ENCODE measurements around the gene YAE1. TPM values are rescaled to one million over a fixed set of nuclear protein-coding genes. Genes with fewer than 3 reads are reported as not detected.

YAE1 gene
- total RNA-seq, 1 donor from 2014 or later, result 18.1 TPM

- intact Hi-C loops (cut with DNase I), result no loop called here
- Histone ChIP-seq H3K9me3 (no peaks in the 10 kb centered on the region), H3K27ac (no peak overlapping the region), H3K4me1 (peaks cover 14% of the 10 kb centered on the region), H3K36me3 (no peaks in the 10 kb centered on the region), H3K27me3 (ENCODE audit: low read depth) (no peaks in the 10 kb centered on the region), H3K4me3 (no peak overlapping the region)
- DNase-seq (no peak), ATAC-seq (no peak)
- no peak for TF ChIP-seq CTCF (IDR thresholded peaks at IDR 0.05)
These were observed 26.4 kb downstream of the YAE1 start for GRCh38 chr7:39592586-39592985.

GRCh38 chr7:39594988-39595620, 28.9 kb downstream of the YAE1 start:
- ATAC-seq (no peak), DNase-seq (no peak)
- TF ChIP-seq CTCF (IDR thresholded peaks at IDR 0.05), result no peak
- Histone ChIP-seq H3K4me3 (no peak overlapping the region), H3K9me3 (no peaks in the 10 kb centered on the region), H3K36me3 (no peaks in the 10 kb centered on the region), H3K27ac (no peak overlapping the region), H3K27me3 (ENCODE audit: low read depth) (no peaks in the 10 kb centered on the region), H3K4me1 (no peaks in the 10 kb centered on the region)
- intact Hi-C loops (cut with DNase I), result no loop called here

- H3K27ac ChIP-seq, result no peak overlapping the region
- ATAC-seq (no peak), DNase-seq (no peak)
- TF ChIP-seq CTCF (IDR thresholded peaks at IDR 0.05), result no peak
- intact Hi-C loops (cut with DNase I), result no loop called here
- H3K27me3 ChIP-seq (ENCODE audit: low read depth), result no peaks in the 10 kb centered on the region
- no peak overlapping the region for H3K4me3 ChIP-seq
- H3K36me3 ChIP-seq, result no peaks in the 10 kb centered on the region
- H3K4me1 ChIP-seq, result no peaks in the 10 kb centered on the region
- H3K9me3 ChIP-seq, result no peaks in the 10 kb centered on the region
These were observed 36.1 kb downstream of the YAE1 start for GRCh38 chr7:39602351-39602750.

- no peak for ATAC-seq
- no peaks in the 10 kb centered on the region for H3K27me3 ChIP-seq (ENCODE audit: low read depth)
- H3K9me3 ChIP-seq, result no peaks in the 10 kb centered on the region
- no peak overlapping the region for H3K4me3 ChIP-seq
- intact Hi-C loops (cut with DNase I), result no loop called here
- no peak for TF ChIP-seq CTCF (IDR thresholded peaks at IDR 0.05)
- H3K36me3 ChIP-seq, result no peaks in the 10 kb centered on the region
- peaks cover 3% of the 10 kb centered on the region for H3K4me1 ChIP-seq
- no peak for DNase-seq
- no peak overlapping the region for H3K27ac ChIP-seq
These were observed 37.7 kb downstream of the YAE1 start for GRCh38 chr7:39603924-39604323.

- no peak for ATAC-seq
These were observed 38.9 kb downstream of the YAE1 start for GRCh38 chr7:39605087-39605486.

More at GRCh38 chr7:39605087-39605486, 38.9 kb downstream of the YAE1 start:
- Histone ChIP-seq H3K27ac (no peak overlapping the region), H3K36me3 (no peaks in the 10 kb centered on the region), H3K9me3 (no peaks in the 10 kb centered on the region), H3K4me1 (peaks cover 14% of the 10 kb centered on the region), H3K27me3 (ENCODE audit: low read depth) (no peaks in the 10 kb centered on the region), H3K4me3 (no peak overlapping the region)
- intact Hi-C loops (cut with DNase I), result no loop called here
- DNase-seq, result no peak
- no peak for TF ChIP-seq CTCF (IDR thresholded peaks at IDR 0.05)

All from lower lobe of right lung (tissue), 2 donors.